ENCODE results near the gene ATP12A.

ATP12A gene

DNA sequence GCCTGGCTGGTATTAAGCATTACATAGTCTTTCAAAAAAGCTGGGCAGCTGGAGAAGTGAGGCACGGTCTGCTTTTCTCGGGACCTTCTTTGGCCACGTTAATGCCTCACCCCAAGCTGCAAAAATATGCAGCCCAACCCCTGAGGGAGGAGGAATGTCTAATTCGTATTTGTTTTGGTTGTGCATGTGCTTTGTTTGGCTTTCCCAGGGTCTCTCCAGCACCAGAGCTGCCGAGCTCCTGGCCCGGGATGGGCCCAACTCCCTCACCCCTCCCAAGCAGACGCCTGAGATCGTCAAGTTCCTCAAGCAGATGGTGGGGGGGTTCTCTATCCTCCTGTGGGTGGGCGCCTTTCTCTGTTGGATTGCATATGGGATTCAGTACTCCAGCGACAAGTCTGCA, 7.9 kb downstream of the ATP12A start:
- no peak for DNase-seq (ENCODE audit: low read depth)

- no peak for DNase-seq (ENCODE audit: low read depth)
Measured at GRCh38 chr13:24688950-24689349, 8.7 kb downstream of the ATP12A start.

DNA sequence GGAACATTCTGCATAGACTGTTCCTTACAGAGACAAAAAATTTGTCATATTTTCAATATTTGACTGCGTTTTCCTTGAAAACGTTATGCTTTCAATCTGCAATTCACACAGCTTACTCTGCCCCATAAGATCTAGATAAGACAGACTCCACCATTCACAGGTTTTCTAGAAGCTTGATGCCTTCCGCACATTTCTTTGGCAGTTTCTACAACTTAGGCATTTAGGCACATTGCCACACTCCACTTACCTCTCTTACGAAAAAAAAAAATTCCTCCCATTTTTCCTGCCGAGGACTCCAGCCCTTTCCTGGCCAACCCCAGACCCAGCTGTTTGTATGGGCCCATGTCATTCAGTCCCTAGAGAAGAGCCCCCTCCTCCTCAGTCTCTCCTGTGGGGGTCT, 11.2 kb downstream of the ATP12A start:
- no peak for DNase-seq (ENCODE audit: low read depth)

DNA sequence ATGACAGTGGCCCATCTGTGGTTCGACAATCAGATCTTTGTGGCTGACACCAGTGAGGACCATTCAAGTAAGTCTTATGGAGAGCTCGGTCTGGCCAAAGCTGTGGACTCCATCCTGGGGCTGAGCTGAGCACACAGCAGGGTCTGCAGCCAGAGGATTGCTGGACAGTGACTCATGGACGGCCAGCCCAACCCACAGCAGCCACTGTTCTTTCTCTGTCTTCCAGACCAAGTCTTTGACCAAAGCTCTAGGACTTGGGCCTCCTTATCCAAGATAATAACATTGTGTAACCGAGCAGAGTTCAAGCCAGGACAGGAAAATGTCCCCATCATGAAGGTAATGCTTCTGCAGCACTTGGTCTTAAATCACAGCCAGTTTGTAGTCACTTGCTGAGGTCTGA, 12.4 kb downstream of the ATP12A start:
- no peak for DNase-seq (ENCODE audit: low read depth)

DNA sequence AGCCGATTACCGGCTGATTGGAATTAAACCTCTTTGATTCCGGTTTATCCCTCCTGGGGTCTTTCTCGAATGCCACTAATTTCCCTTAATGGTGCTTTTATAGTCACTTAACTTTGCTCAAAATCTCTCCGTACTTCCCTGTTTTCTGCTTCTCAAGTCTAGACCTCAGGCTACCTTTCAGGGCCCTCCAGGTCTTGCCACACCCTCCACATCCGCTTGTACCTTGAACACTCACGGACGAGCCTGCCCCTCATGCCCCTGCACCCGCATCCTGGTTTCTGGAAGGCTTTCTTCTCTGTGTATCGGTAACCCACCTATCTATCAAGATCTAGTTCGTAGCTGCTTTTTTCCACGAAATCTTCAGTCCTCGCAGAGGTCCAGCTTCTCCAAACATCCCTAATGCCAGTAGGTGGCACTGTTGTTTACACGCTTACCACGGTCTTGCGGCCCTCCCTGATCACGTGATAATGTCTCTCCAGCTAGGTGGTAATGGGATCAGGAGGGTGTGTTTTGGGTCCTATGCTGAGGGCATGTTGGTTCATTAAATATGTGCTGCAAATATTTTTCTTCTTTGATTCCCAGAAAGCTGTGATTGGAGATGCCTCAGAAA, 13.8 kb downstream of the ATP12A start:
- DNase-seq (ENCODE audit: low read depth), result no peak

DNA sequence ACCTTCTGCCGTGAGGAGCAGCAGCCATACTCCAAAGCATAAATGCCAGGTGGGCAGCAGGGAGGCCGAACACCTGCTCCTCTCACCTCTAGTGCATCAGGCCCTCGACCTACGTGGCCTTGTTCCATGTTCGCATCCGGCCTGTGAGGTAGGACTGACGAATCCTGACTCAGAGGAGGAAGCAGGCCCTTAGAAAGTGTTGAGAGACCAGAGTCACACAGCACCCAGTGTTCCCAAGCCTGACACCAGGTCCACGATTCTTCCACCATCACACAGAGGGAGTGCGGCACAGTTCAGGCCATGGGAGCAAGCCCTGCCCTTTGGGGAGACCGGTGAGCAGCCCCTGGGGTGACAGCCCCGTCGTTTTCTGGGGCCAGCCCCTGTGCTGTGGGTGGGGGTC, 14.7 kb downstream of the ATP12A start:
- DNase-seq (ENCODE audit: low read depth), result no peak

DNA sequence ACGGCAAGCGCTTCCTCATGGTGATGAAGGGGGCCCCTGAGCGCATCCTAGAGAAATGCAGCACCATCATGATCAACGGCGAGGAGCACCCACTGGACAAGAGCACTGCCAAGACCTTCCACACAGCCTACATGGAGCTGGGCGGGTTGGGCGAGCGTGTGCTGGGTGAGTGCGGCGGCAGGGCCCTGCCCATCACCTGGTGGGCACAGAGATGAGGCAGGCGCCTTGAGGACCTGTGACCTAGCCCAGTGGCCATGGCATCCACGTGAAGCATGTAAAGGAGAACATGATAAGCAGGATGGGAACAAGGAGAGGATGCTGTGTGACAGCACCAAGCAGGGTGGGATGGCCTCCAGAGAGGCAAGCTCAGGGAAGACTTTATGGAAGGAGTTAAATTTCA, 18.5 kb downstream of the ATP12A start:
- DNase-seq (ENCODE audit: low read depth), result no peak

DNA sequence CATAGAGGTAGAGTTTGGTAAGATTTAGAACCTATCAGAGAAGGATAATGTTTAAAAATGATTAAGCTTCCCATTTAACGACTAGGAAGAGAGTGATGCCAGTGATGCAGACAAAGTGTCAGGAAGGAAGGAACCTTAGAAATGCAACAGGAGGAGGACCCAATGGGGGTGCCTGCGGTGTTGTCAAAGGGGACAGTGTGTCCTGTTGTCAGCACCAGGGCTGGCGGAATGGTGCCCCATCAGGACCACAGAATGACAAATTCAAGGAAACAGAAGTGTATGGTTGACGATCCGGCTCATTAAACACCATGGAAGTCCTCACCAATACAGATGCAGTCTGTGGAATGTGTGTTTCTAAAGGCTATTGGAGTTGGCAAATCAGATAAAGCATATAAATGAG, 19.3 kb downstream of the ATP12A start:
- no peak for DNase-seq (ENCODE audit: low read depth)

GRCh38 chr13:24700539-24700938, 20.3 kb downstream of the ATP12A start:
- DNase-seq (ENCODE audit: low read depth), result no peak

DNA sequence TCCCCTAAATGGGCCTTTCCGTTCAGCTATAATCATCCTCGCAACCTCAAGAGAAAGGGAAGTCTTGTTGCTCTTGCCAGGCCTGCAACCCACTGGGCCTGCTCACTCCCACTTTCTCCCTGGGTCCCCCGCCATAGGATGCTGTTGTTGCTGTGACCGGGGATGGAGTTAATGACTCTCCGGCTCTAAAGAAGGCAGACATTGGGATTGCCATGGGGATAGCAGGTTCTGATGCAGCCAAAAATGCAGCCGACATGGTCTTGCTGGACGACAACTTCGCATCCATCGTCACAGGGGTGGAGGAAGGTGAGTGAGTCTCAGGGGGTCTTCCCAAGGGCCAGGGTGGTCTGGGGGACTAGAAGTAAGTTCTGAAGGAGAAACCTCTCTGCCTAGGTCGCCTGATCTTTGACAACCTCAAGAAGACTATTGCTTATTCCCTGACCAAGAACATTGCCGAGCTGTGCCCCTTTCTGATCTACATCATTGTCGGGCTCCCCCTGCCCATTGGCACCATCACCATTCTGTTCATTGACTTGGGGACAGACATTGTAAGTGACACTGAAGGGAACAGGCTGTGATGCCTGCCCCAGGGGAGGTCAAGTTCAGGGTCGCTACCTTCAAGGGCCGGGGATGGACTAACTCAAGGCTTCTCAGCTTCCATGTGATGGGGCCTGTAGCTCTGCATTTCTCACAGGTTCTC, 26.8 kb downstream of the ATP12A start:
- no peak for DNase-seq (ENCODE audit: low read depth)

DNA sequence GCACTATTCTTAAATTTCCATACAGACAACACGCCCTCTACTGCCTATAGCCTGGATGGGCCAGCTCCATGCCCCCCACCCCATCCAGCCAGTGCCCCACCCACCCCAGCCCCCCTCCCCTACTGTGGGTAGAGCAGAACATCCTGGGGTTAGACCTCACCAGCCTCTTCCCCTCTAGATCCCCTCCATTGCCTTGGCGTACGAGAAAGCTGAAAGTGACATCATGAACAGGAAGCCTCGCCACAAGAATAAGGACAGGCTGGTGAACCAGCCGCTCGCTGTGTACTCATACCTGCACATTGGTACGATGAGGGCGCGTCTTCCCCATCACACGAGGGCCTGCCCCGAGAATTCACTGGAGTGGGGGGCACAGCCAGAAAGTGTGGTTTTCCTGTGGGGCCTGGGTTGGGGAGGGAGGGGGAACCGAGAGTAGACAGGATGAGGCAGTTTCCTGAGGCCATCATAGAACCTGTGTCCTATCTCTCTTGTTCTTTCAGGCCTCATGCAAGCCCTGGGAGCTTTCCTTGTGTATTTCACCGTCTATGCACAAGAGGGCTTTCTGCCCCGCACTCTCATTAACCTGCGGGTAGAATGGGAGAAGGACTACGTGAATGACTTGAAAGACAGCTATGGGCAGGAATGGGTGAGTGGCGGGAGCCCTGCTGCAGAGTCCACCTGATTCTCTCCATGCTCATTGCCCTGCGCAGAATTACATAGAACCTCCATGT, 29.1 kb downstream of the ATP12A start:
- peak; percentile 33 for DNase-seq (ENCODE audit: low read depth)

- no peak for DNase-seq (ENCODE audit: low read depth)
Measured at GRCh38 chr13:24713022-24713421, 32.8 kb downstream of the ATP12A start.

DNA sequence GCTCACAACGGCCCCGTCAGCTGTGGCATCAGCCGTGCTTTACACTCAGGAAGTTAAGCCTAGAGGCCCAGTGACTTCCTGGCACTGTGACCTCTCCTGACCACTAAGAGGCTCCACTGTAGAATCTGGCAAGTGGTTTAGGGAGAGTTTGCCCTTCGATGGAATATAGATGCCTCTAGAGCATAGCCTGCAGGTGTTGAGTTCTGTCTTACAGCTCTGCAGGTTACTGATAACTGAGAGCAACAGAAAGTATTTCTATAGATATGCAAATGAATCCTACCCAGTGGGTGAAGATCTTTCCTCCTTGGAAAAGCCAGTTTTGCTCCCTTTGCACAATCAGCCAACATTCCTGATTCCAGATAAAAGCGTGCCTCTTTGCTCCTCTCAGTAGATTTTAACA, 35.8 kb downstream of the ATP12A start:
- DNase-seq (ENCODE audit: low read depth), result no peak

DNA sequence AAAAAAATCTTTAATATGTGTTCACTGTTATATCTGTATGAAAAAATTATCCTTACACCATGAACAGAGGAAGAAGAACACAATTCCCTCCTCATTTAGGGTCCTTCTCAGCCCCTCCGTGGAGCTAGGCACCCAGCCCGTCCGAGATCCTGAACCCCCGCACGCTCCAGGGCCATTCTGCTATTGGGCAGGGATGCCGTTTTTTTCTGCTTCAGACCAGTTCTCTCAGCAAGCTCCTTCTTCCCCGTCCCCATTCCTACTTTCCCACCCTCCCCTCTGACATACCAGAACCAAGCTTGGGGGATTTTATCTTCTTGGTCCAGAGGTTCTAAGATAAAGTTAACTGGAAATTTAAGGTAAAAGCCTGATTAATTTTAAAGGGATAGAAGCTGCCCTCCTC, 36.2 kb downstream of the ATP12A start:
- no peak for DNase-seq (ENCODE audit: low read depth)

DNA sequence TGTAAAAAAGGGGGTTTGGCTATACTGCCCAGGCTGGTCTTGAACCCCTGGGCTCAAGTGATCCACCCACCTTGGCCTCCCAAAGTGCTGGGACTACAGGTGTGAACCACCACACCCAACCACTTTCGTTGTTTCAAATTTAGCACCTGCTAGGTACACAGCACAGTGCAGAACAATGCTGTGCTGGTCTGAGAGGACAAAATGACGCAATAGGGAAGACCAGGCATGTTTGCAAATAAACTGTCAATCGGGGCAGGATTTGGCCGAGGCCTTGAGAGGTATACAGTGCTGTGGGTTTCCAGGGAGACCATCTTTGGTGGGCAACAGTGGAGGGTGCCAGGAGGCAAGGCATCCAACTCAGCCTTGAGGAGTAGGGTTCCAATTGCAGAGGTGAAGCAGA, 37.0 kb downstream of the ATP12A start:
- DNase-seq (ENCODE audit: low read depth), result no peak

DNA sequence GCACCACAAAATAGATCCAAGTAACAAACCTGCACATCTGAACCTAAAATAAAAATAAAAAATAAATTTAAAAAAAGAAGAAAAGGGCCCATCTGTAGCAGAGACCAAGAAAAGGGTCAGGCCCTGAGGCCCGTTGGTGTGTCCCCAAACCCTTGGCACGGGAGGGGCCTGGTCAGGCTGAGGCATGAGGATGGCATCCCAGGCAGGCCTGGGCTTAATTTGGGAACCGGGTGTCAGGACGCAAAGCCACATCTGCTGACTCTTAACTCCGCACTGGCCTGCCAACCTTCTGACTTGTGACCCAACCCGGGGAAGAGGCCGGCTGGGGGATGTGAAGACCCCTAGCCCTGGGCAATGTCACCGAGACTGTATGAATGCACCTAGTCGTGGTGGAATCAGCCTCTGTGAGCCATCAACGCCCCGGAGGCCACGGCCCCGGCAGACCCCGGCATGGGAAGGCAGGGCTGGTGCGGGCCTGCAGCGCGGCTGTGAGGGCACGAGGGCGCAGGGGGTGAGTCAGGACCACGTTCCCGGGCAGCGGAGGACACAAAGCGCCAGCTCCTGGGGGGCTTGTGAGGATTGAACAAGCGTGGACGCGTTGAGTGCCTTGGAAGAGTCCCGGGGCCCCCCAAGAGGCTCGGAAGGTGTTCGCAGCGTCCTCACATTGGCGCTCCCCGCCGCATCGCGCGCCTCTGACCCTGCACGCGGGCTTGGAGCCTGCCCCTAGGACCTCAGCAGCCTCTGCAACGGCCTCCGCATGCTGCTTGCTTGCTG, 38.2 kb downstream of the ATP12A start:
- DNase-seq (ENCODE audit: low read depth), result no peak

GRCh38 chr13:24719139-24719538, 38.9 kb downstream of the ATP12A start:
- no peak for DNase-seq (ENCODE audit: low read depth)

GRCh38 chr13:24723206-24723605, 43.0 kb downstream of the ATP12A start:
- no peak for DNase-seq (ENCODE audit: low read depth)

- DNase-seq (ENCODE audit: low read depth), result no peak
Measured at GRCh38 chr13:24724714-24725113, 44.5 kb downstream of the ATP12A start.

- DNase-seq (ENCODE audit: low read depth), result no peak
Measured at GRCh38 chr13:24725379-24725778, 45.2 kb downstream of the ATP12A start.

- DNase-seq (ENCODE audit: low read depth), result peak; percentile 54
Measured at GRCh38 chr13:24727731-24728601, 47.8 kb downstream of the ATP12A start.
